Bronchial epithelial cell (primary cell): ENCODE data around the gene ADAM12. TPM values are rescaled to one million over a fixed set of nuclear protein-coding genes. Genes with fewer than 3 reads are reported as not detected.

Experiments
- DNase-seq: peaks from one replicate; pipeline ENCODE4 v3.0.0-alpha.2; 2010; ENCODE audit warnings: low read depth
- FAIRE-seq: peaks from 2 replicates; lab custom pipeline; 2011; peaks lifted over from hg19 to GRCh38; lab: Jason Lieb, UNC
- H3K27me3 ChIP-seq: 2 replicates; pipeline ENCODE4 v1.5.1; 2011; ENCODE audit warnings: low read length; ENCODE audit not compliant: control insufficient read depth, insufficient read depth
- H3K36me3 ChIP-seq: 2 replicates; pipeline ENCODE4 v1.5.1; 2011; ENCODE audit warnings: low read length; ENCODE audit not compliant: control insufficient read depth, insufficient read depth
- H3K4me3 ChIP-seq: 2 replicates; pipeline ENCODE4 v1.5.1; 2011; ENCODE audit warnings: mild to moderate bottlenecking, low read depth, low read length, control low read depth
- CTCF ChIP-seq: IDR thresholded peaks from 2 replicates; pipeline ENCODE4 v1.5.1; 2011; ENCODE audit warnings: mild to moderate bottlenecking, moderate library complexity, low read length, control low read depth, inconsistent platforms; ENCODE audit not compliant: insufficient read depth, severe bottlenecking
- total RNA-seq: library from RNA; depleted of rRNA; stranded (reverse); fragments of >200 nt; gene quantifications from 2 replicates; pipeline ENCODE4 v1.2.1, GENCODE V29; 2014

The ADAM12 gene
- total RNA-seq, 1 donor from 2014 or later: 1.8 TPM

GRCh38 chr10:126090443-126090842 lies 297.8 kb downstream of the ADAM12 start:
- DNase-seq: no peak
- Histone ChIP-seq H3K27me3 (no peaks in the 10 kb centered on the region), H3K36me3 (no peaks in the 10 kb centered on the region), H3K4me3 (no peak overlapping the region)
- no peak for TF ChIP-seq CTCF
- FAIRE-seq: no peak

- no peaks in the 10 kb centered on the region for H3K36me3 ChIP-seq
- DNase-seq (no peak), FAIRE-seq (no peak)
- no peaks in the 10 kb centered on the region for H3K27me3 ChIP-seq
- no peak for TF ChIP-seq CTCF
- H3K4me3 ChIP-seq: no peak overlapping the region
Measured at GRCh38 chr10:126087796-126088505, 300.3 kb downstream of the ADAM12 start.

DNA sequence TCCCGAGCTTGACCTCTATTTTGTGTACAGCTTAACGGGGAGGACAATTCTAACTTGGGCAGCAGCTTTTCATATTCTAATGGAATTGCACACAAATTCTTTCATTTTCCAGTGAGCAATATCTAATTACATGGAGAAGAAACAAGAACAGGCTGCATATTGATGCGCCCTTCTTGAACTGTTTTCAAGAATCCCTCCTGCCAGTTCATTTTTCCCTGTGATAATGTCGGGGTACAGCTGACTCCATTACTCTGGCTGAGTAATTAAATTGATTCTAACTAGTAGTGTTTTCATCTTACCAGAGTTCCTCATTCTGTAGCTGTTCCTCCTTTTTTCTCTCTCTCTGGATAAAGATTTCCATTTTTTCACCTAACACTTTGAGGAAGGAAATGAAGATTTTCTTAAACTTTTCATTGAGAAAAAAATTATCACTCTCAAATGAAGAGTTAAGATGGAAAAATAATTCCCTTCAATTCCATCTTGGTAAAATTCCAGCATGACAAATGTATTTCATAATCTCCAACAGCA lies 301.1 kb downstream of the ADAM12 start:
- DNase-seq (no peak), FAIRE-seq (no peak)
- Histone ChIP-seq H3K27me3 (no peaks in the 10 kb centered on the region), H3K36me3 (no peaks in the 10 kb centered on the region), H3K4me3 (no peak overlapping the region)
- TF ChIP-seq CTCF: no peak

- FAIRE-seq: no peak
- no peak for TF ChIP-seq CTCF
- no peaks in the 10 kb centered on the region for H3K36me3 ChIP-seq
- DNase-seq: no peak
- no peak overlapping the region for H3K4me3 ChIP-seq
- H3K27me3 ChIP-seq: no peaks in the 10 kb centered on the region
Measured at GRCh38 chr10:126085806-126086205, 302.5 kb downstream of the ADAM12 start.

DNA sequence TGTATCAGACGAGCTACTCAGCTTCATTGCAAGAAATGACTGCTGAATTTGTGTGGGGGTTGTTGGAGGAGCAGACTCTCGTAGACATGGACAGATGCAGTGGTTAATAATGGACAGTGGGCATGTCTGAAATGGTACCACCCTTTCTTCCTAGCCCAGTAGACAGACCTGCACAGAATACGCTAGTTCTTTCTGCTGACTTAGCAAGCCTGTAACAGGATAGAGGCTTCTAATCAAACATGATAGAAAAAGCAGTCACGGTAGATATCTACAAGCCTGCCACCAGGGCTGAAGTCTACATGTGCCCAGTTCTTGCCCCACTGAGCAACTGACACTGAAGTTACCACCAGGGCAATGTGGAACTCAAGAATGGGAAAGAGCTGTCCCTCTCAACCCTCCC lies 303.9 kb downstream of the ADAM12 start:
- no peaks in the 10 kb centered on the region for H3K27me3 ChIP-seq
- H3K36me3 ChIP-seq: no peaks in the 10 kb centered on the region
- DNase-seq (no peak), FAIRE-seq (no peak)
- no peak overlapping the region for H3K4me3 ChIP-seq
- no peak for TF ChIP-seq CTCF
